GM12865 (cell line): Measurements from ENCODE around the gene PCP2.

Source experiments
- DNase-seq: peaks from one replicate; pipeline ENCODE4 v3.0.0; 2010; ENCODE audit warnings: low read depth
- H3K4me3 ChIP-seq: 2 replicates; pipeline ENCODE4 v1.5.1; 2011; ENCODE audit warnings: mild to moderate bottlenecking, low read depth, low read length, control low read depth
- TF ChIP-seq, protein P1 (sequence below): IDR thresholded peaks from 2 replicates; pipeline ENCODE4 v1.5.1; 2011; ENCODE audit warnings: low read length, control low read depth, low read depth, inconsistent platforms; ENCODE audit not compliant: insufficient read depth; ENCODE audit errors: missing control alignments

Gene PCP2

DNA sequence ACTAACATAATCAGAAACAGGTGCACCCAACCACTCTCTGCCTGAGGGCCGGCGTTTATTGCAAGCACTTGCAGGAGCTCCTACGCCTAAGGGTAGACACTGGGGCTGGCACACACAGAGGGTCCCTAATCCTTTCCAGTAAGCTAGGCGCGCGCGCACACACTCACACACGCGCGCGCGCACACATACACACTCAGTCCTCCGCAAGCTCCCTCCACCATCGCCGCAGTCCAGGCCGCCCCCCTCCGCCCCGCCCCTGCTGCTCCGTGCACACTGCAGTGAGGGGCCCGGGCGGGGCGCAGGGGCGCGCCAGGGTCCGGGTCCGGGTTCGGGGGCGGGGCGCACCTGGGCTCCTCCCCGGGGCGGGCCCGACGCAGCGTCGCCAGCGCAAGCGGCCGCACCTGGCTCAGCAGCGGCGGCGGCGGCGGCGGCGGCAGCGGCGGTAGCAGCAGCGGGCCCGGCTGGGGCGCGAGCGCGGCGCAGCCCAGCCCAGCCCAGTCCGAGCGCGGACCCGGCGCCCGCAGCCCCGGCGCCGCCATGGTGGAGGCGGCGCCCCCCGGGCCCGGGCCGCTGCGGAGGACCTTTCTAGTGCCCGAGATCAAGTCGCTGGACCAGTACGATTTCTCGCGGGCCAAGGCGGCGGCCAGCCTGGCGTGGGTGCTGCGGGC is 37.9 kb downstream of the PCP2 start, which contains the start of gene CAMSAP3:
Gene CAMSAP3, plus strand, starts transcription at position 398 of the 668 bp plus-strand sequence. Its CDS starts 140 bp downstream, at position 538.
- peak within 1 kb of the TSS; percentile 42 for H3K4me3 ChIP-seq
- DNase-seq, result peak; percentile 54

DNA sequence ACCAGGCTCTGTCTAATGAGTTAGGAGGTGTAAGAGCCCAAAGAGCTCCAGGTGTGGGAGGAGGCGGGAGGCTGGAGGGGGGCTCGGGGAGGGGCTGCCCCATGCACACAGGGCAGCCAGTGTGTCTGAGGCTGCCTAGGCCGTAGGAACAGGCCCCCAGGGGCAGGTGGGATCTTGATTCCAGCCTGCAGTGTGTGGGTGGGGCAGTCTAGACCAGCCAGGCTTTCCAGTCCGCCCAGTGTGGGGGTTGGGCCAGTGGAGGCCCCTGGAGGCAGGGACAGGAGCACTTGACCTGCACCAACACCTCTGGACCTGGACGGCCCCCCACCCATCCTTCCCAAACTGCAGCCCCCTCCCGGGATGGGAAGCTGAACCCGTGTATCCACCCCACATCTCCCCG is 43.3 kb downstream of the PCP2 start:
- TF ChIP-seq, protein P1, sequence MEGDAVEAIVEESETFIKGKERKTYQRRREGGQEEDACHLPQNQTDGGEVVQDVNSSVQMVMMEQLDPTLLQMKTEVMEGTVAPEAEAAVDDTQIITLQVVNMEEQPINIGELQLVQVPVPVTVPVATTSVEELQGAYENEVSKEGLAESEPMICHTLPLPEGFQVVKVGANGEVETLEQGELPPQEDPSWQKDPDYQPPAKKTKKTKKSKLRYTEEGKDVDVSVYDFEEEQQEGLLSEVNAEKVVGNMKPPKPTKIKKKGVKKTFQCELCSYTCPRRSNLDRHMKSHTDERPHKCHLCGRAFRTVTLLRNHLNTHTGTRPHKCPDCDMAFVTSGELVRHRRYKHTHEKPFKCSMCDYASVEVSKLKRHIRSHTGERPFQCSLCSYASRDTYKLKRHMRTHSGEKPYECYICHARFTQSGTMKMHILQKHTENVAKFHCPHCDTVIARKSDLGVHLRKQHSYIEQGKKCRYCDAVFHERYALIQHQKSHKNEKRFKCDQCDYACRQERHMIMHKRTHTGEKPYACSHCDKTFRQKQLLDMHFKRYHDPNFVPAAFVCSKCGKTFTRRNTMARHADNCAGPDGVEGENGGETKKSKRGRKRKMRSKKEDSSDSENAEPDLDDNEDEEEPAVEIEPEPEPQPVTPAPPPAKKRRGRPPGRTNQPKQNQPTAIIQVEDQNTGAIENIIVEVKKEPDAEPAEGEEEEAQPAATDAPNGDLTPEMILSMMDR, result no peak
- DNase-seq, result no peak
- H3K4me3 ChIP-seq, result no peak overlapping the region

More for the DNA sequence above, 37.9 kb downstream of the PCP2 start, which contains the start of gene CAMSAP3:
- TF ChIP-seq, protein P1, result no peak

DNA sequence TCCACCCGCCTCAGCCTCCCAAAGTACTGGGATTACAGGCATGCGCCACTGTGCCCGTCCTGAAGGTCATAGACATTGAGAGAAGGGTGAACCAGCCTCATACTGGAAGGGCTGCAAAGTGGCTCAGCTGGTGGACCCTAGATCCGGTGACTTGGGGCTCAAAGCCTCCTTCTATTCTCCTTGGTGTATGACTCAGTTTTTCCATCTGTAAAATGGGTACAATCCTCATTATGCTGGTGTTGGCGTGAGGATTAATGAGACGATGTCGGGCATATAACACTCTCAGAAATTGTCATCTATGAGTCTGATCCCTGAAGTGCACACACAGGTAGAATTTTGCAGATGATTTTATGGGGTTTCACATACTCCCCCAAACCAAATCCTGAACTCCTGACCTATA is 43.7 kb downstream of the PCP2 start:
- no peak overlapping the region for H3K4me3 ChIP-seq
- TF ChIP-seq, protein P1, result no peak
- DNase-seq, result no peak

DNA sequence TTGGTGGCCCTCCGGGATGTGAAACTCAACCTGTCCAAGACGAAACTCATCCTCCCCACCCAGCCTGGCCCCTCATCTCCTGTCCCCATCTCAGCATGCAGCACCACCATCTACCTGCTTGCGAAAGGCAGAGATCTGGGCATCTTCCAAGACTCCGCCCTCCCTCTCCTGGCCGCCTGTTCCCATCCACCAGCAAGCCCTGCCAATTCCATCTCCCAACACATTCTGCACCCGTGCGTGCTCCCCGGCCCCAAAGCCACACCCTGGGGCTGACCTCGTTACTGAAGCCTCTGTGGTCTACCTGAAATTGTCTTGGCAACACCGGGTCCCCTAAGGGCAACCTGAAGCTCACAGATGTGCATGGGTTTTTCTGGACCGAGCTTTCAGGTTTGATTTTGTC is 51.1 kb downstream of the PCP2 start:
- H3K4me3 ChIP-seq, result no peak overlapping the region
- no peak for DNase-seq
- TF ChIP-seq, protein P1, result no peak
